HG03025 (cell line): ENCODE data around the gene DPF3.
"Not testable (repeated sequence)": the region's sequence is repeated elsewhere in the genome, so short reads cannot be mapped to it uniquely, and the experiment has no call there.

Experiments
- ATAC-seq: cut with Tn5 transposase; IDR thresholded peaks from one replicate; pipeline ENCODE4 v1.9.1; 2021; ENCODE audit warnings: mild to moderate bottlenecking, moderate library complexity; ENCODE audit not compliant: unreplicated experiment, low FRiP score

Gene DPF3

DNA sequence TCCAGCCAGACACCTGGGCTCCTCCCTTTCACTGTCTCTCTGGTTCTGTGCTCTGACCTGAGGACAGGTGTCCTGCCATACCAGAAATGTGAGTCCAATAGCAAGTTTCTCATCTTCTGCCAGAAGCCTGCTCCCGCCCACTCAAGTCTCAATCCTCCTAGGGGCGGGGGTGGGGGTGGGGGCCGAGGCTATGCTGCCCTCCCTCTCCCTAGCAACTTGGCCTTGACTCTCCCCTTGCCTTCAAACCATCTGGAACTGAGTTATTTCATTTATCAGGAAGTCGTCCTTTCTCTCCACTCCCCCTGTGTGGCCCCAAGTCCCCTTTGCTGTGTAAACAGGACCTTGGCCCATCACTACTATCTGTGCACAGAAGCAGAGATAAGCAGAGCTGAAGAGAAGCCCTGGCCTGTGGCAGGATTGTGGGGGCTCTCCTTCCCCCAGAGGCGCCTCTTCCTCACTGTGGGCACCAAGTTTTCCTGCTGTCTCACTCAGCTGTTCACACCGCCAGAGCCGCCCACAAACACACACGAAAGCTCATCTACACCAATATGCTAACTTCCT is 117.1 kb downstream of the DPF3 start:
- no peak for ATAC-seq

DNA sequence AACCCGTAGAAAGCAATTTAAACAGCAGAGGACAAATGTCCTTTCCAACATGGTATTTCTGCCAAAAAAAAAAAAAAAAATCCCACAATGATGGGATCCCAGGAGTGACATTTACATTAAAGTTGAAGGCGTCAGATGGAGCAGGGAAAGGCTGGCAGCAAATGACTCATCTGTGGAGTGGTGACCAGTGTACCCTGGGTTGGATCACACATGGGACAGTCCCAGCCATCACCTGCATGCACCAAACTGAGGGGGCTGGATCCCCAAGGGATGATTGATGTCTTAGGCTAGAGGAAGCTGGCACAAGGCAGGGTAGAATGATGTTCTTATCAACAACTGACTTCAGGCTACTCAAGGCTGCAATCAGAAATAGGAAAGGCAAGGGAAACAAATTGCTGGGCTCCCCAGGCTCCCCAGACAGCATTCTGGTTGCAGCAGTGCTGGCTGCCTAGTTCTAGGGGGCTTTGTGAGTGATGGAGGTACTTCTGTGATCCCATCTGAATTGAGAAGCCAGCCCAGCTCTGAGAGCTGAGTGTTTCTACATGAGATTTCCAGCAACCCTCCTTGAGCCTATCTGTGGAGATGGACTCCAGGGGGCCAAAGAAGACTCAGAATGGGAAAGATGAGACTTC is 117.9 kb downstream of the DPF3 start:
- no peak for ATAC-seq

DNA sequence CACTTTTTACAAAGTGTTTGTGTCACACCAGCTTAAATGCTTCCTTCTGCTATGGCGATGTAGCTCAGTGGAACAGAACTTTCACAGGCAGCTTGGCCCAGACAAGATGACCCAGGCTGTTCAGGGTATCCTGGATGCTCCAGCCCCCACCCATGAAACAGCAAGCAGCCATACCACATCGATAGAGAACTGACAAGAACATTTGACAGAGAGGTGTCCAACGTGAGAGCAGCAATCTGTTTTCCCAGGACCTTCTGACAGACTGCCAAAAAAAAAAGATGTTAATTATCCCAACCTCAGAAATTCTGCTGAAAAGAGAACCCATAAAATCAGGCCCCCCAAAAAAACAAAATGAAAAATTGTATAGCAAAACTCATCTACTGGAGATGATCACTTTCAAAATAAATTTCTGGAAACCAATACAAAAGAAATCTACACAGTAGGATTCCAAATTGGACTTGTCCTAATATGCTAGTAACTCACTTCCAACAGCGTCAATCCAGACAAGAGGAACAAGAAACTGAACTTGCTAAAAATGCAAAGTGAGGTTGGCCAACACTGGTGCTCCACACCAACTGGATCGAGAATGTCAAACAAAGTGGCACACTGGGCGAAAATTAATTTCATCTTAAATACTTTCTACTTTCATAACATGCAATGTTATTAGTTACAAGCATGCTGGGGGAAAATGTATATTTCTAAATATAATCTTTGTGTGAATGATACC is 118.8 kb downstream of the DPF3 start:
- no peak for ATAC-seq

DNA sequence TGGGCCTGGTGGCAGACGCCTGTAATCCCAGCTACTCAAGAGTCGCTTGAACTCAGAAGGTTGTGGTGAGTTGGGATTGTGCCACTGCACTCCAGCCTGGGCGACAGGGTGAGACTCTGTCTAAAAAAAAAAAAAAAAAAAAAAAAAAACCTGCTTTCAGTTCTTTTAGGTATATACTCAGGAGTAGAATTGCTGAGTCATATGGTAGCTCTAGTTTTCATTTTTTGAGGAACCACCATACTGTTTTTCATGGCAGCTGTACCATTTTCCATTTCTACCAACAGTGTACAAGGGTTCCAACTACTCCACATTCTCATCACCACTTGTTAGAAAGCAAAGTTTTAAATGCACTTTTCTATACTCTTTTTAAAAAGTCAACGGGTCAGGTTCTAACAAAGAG is 119.8 kb downstream of the DPF3 start:
- no peak for ATAC-seq

DNA sequence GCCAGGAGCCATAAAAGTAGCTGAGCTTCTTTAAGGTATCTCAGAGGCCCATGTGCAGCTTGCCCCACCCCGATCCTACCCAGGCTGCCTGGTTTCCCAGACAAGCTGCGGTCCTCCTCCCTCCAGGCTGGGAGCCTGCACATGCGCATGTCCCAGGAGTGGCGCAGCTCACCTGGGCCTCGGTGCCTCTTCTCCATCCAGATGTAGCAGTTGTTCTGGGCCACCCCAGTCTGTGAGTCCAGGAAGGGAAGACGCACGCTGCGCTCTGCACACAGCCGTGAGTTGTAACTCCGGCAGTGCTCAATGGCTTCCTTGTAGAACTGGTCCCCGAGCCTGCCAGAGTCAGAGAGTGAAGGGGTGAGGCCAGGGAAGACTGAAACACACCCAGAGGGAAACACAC is 122.3 kb downstream of the DPF3 start:
- no peak for ATAC-seq

DNA sequence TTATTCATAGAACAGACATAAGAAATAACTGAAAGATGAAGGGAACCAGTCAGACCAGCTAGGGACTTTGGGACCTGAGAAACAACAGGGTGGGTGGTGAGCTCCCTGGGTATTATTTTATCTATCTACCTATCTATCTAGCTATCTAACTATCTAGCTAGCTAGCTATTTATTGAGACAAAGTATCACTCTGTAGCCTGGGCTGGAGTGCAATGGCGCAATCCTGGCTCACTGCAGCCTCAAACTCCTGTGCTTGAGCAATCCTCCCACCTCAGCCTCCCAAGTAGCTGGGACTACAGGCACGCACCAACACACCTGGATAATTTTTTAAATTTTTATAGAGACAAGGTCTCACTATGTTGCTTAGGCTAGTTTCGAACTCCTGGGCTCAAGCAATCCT is 127.6 kb downstream of the DPF3 start:
- ATAC-seq = no peak

DNA sequence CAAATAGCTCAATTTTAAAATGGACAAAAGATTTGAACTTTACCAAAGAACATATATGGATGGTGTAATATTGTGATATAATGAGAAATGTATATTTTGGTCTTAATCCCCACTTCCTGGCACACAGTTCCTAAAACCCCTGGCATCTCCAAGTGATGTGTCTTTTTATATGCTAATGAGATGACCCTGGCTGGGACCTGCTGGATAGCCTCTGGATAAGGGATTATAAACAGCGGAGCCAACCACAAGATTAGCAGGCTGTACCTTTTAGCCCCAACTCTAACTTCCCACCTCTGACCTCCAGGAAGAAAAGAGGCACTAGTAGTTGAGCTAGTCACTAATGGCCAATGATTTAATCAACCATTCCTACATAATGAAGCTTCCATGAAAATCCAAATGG is 130.0 kb downstream of the DPF3 start:
- no peak for ATAC-seq

DNA sequence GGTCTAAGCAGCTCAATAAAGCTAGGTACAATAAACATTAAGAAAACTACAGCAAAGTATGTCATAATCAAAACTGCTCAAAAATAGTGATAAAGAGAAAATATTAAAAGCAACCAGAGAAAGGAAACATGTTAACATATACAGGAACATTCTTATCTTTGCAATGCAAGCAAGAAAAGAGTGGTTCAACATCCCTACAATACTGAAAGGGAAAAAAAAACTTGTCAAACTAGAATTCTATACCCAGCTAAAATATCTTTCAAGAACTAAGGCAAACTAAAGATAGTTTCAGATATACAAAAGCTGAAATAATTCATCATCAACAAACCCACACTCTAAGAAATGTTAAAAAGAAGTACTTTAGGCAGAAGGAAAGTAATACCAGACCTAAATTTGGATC is 134.2 kb downstream of the DPF3 start:
- ATAC-seq = no peak

DNA sequence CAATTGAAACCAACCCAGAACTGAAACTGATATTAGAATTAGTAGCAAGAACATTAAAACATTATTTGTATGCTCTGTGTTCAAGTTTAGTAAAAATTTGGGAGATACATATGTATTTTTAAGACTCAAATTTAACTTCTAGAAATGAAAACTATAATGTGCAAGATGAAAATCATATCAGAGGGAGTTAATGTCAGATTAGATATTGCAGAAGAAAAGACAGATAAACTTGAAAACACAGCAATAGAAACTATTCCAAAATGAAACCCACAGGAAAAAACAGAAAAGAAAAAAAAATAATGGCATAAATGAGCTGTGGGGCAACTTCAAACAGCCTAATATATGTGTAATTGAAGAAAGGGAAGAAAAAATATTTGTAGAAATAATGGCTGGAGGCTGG is 134.9 kb downstream of the DPF3 start:
- ATAC-seq = no peak

DNA sequence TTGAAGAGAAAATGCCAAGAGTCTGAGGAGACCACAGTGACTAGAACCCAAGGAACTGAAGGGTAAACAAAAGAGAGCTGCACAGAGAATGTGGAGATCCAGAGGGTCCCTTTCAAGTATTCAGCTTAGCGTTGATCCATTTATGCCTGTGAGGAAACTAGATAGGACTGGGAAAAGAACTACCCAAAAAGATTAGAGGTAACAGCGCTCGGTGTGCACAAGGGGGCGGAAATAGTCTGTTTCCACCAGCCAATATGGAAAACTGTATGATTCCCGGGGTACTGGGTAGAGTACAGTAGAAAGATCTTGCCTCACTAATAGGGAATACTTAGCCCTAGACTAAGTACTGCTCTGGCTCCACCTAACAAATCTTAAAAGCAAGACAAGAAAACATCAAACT is 135.5 kb downstream of the DPF3 start:
- ATAC-seq = no peak

DNA sequence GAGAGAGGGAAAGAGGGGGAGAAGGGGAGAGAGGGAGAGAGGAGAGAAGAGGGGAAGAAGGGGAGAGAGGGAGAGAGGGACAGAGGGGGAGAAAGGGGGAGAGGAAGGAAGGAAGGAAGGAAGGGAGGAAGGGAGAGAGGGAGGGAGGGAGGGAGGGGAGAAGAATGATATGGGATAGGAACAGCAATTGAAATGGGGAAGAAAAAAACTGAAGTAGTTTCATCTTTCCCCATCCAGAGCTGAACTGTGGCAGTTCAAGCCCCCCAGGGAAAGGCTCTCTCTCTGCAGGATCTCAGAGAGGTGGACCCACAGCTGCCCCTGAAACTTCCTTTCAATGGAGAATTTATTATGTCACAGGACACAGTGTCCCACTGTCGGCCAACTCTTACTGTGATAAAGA is 136.9 kb downstream of the DPF3 start:
- ATAC-seq = no peak

DNA sequence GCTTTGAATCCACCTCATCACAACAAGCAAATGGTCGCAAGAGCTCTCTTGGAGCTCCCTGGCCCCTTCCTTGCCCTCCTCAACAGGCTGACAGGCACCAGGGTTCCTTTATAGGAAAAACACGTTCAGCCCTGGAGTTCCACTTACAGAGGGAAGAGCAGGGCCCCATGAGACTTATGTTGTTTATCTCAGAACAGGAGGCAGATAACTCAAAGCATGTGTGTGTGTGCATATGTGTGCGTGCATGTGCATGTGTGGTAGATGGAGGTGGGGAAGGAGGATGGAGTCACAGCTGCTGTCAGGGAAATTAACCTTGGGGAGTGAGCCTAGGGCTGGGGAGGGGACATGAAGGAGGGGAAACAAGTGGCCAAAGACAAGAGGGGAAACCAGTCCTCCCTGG is 138.1 kb downstream of the DPF3 start:
- ATAC-seq = no peak

DNA sequence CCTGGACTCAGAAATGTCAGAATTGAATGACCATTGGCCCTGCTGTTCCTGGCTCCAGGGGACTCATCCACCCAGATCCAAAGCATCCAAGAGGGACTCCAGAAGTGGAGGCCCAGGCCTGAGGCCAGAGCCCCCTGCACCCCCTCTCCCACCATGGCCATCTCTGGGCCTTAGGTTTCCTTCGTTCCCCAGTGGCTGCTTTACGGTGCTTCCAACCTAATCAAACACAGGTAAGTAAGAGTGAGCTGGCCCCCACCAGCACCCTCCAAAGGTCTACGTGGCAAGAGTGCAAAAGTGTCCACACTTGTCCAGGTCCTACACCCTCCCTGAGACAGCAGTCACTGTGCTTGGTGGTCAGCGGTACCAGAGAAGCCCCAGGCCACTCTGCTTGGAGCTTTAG is 139.0 kb downstream of the DPF3 start:
- no peak for ATAC-seq

DNA sequence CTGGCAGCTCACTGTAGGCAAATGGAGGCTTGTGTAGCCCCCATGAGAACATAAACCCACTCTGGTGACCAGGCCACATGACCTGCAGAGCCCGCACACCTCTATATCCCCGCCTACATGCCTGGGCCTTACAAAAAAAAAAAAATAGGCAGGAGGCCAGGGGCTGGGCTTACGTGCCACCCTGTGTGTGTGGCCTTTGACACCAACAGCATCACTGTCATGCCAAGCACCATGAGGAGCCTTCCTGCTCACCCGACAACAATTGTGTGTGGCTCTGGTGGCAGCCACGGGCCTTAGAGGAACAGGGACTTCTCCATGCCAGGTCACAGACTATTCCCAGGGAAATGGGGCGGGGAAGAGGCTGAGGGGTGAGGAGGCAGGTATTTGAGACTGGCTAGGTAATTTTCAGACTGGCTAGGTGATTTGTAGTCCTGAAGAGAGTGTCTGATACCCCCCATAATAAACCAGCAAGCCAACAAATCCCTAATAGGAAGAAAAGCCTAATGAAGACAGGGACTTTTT is 140.0 kb downstream of the DPF3 start:
- no peak for ATAC-seq

DNA sequence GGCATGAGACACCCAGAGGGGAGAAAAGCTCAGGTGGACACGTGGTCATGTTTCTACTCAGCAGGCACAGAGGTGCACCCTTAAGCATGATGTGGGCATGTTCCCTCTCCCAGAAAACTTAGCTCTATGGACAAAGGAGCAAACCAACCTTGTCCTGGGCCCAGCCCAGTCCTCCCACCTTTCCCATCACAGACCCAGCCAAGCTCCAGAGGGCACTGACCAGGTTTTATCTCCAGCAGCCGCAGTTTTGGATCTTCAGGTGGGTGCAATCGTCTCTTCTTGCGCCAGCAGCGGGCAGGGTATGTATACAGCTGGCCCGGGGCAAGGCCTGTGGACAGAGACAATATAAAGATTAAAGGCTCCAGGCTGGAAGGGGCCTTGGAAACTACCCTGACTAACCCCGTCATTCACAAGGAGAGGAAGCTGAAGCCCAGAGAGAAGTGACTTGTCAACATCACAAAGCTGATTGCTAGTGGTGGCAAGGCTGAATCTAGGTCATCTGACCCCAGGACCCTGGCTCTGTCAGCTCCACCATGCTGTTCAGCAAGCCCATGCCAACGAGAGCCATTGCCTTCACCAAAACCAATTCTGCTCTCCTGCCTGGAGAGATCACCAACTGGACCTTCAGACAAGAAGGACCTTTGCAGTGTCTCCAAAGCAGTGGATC is 140.7 kb downstream of the DPF3 start:
- no peak for ATAC-seq

DNA sequence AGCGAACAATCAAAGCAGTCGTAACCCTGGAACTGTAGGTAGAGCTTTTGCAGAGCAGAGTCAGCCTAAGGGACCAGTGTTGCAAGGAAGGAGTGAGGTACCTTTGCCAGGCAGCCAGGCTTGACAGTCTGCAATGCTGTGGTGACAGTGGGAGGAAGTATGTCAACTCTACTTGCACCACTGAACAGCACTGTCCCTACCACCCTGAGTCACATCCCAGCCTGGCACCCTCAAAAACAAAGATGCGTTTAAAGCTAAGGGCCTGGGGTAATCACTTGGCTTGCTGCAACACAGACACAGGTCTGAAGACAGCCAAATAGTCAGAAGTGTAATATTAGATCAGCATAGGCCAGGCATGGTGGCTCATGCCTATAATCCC is 141.9 kb downstream of the DPF3 start:
- no peak for ATAC-seq

DNA sequence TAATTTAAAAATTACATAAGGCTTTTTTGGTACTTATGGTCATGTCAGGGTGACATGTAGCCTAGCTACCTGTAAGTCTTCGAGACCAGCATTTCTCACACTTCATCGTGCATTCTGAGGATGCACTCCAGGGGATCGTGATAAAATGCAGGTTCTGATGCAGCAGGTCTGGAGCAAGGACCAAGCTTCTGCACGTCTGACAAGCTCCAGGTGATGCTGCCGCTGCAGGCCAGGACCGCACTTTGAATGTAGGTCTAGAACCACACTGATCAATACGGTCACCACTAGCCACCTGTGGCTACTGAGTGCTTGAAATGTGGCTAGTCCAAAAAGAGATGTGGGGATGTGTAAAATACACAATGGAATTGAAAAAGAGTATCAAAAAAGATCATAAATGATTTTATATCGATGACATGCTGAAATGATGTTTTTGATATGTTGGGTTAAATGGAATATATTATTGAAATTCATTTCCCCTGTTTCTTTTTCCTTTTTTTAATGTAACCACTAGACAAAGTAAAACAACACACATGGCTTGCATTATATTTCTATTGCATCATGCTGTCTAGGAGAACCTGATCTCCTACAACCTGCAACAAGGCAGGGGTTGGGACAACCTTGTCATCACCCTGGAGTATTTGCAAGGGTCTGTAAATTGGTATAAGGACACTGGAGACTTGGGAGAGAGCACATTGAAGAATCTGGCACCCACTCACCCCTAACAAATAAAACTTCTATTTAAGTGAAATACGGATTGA is 142.4 kb downstream of the DPF3 start:
- ATAC-seq = no peak

DNA sequence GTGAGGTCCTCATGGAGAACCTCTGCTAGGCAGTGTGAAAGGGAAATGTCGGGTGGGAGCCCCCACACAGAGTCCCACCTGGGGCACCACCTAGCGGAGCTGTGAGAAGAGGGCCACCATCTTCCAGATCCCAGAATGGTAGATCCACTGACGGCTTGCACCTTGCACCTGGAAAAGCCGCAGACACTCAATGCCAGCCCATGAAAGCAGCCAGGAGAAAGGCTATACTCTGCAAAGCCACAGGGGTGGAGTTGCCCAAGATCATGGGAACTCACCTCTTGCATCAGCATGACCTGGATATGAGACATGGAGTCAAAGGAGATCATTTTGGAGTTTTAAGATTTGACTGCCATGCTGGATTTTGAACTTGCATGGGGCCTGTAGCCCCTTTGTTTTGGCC is 145.0 kb downstream of the DPF3 start:
- not testable (repeated sequence) for ATAC-seq

DNA sequence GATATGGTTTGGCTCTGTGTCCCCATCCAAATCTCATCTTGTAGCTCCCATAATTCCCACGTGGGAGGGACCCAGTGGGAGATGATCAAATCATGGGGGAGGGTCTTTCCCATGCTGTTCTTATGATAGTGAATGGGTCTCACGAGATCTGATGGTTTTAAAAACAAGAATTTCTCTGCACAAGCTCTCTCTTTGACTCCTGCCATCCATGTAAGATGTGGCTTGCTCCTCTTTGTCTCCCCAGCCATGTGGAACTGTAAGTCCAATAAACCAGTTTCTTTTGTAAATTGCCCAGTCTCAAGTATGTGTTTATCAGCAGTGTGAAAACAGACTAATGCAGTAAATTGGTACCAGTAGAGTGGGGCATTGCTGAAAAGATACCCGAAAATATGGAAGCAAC is 146.2 kb downstream of the DPF3 start:
- ATAC-seq = no peak

DNA sequence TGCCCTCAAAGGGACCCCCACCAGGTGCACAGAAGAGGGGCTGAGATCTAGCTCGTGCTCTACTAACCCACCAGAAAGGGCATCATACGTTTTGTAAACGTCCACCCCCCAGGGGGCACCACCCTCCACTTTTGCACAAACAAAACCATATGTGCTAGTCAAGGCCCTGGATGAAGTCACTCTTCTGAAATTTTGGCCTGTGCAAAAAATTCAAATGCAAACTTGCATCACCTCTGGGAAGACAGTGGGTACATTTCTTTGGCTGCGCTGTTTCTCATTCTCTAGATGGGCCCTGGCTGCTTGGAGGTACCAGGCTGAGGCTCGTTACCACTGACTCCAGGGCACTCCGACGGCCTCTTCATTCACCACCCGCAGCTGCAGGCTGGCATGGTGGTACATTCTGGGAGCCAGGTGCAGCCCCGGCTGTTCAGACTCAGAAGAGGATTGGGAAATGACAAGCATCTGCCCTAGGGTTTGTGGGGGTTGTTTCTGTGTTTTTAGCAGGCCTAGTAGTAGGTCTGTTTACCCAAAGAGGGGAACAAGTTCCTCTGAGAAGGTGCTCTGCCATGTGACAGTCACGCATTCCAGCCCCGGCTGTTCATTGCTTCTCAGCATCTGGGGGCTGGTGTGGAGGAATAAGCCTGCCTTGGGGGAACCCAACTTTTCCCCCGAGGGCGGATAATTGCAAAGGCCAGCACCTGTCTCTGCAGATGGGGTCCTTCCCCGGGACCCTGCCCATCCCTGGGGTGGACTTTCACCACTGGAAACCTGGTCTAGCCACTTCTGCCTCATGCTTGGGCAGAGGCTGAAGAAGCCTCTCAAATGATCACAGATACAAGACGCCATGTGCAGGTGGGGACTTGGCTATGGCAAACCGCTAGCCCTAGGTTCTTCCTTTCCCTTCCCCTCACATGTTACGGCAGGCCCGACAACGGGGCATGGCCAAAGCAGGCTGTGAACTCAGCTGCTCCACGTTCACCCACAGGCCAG is 147.6 kb downstream of the DPF3 start:
- ATAC-seq = no peak
